ENCODE data around the gene SHISA7.

GRCh38 chr19:55433292-55433691 lies 9.8 kb downstream of the SHISA7 start:
- TF ChIP-seq POLR2A (IDR thresholded peaks at IDR 0.05; ENCODE audit: low read length): no peak
- no peak for TF ChIP-seq GATA1 (IDR thresholded peaks at IDR 0.05; ENCODE audit: low read depth, low read length)
